PFSK-1 (cell line): ENCODE results near the gene IRAK4.

Source experiments
- SIN3A ChIP-seq: IDR thresholded peaks from 2 replicates; pipeline ENCODE4 v1.6.1; 2012; ENCODE audit warnings: mild to moderate bottlenecking, low read length, moderate library complexity, borderline replicate concordance; ENCODE audit not compliant: insufficient read depth
- TF ChIP-seq, protein P1 (sequence below), 2 experiments: IDR thresholded peaks; 2 replicates each; pipeline versions ENCODE4 v1.6.1 to v1.8.0; 2011 to 2012; ENCODE audit warnings: low read depth in 2 of 2, low read length in 2 of 2, control low read depth in 1 of 2, inconsistent platforms in 1 of 2, mild to moderate bottlenecking in 1 of 2, moderate library complexity in 1 of 2; ENCODE audit not compliant: insufficient read depth in 1 of 2

DNA sequence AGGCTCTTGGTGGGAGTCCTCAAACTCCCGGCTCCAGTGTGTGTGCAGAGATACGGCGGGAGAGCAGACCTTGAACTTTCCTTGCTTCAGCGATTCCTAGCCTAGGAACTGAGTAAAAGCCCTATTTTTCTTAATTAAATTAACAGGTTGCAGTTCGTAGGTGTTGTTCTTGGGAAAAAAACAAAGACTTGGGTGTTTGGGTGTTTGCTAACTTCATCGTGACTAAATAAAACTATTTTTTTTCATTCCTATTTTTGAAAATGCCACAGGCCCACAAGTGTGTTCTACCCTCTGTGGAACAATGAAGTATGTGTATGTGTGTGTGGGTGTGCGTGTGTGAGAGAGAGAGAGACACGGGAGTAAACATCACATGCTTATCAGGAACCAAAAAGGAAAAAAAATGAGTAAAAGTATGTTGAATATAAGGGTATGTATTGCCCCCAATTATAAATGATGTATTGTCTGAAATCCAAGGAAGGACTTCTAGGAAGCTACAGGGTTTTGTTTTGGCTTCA is 77.8 kb downstream of the IRAK4 start:
- TF ChIP-seq, protein P1, sequence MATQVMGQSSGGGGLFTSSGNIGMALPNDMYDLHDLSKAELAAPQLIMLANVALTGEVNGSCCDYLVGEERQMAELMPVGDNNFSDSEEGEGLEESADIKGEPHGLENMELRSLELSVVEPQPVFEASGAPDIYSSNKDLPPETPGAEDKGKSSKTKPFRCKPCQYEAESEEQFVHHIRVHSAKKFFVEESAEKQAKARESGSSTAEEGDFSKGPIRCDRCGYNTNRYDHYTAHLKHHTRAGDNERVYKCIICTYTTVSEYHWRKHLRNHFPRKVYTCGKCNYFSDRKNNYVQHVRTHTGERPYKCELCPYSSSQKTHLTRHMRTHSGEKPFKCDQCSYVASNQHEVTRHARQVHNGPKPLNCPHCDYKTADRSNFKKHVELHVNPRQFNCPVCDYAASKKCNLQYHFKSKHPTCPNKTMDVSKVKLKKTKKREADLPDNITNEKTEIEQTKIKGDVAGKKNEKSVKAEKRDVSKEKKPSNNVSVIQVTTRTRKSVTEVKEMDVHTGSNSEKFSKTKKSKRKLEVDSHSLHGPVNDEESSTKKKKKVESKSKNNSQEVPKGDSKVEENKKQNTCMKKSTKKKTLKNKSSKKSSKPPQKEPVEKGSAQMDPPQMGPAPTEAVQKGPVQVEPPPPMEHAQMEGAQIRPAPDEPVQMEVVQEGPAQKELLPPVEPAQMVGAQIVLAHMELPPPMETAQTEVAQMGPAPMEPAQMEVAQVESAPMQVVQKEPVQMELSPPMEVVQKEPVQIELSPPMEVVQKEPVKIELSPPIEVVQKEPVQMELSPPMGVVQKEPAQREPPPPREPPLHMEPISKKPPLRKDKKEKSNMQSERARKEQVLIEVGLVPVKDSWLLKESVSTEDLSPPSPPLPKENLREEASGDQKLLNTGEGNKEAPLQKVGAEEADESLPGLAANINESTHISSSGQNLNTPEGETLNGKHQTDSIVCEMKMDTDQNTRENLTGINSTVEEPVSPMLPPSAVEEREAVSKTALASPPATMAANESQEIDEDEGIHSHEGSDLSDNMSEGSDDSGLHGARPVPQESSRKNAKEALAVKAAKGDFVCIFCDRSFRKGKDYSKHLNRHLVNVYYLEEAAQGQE (IDR thresholded peaks at IDR 0.05; ENCODE audit: insufficient read depth in 1 of 2, low read depth in 2 of 2, low read length in 2 of 2): no peak
- TF ChIP-seq SIN3A: no peak
